ENCODE results near the gene AP3S2. TPM values are rescaled to one million over a fixed set of nuclear protein-coding genes. Genes with fewer than 3 reads are reported as not detected.

AP3S2 gene
- total and polyA plus RNA-seq, 2 of the 13 experiments (the other 11 are each of a cell fraction or from before 2014, with no cell fraction given), result 17.6 to 44.4 TPM

- Histone ChIP-seq H3K79me2 (ENCODE audit: insufficient read depth, low read length) (no peaks in the 10 kb centered on the region), H3K4me1 (ENCODE audit: insufficient read depth, low read length) (peaks cover 11% of the 10 kb centered on the region), H3K36me3 (replicated peaks in 1 of 2; ENCODE audit: control insufficient read depth in 1 of 2, insufficient read depth in 2 of 2, low read length in 2 of 2) (no peaks in the 10 kb centered on the region), H3K4me2 (ENCODE audit: low read depth, low read length) (no peak overlapping the region), H3K27ac (ENCODE audit: extremely low read length, insufficient read depth, low read length) (no peak overlapping the region), H2AFZ (ENCODE audit: low read length) (no peak overlapping the region), H3K9ac (ENCODE audit: insufficient read depth, low read depth, low read length) (no peak overlapping the region), H4K20me1 (ENCODE audit: insufficient read depth, low read length) (no peaks in the 10 kb centered on the region), H3K27me3 (ENCODE audit: control insufficient read depth in 1 of 2, insufficient read depth in 2 of 2, low read length in 2 of 2) (no peaks in the 10 kb centered on the region), H3K4me3 (replicated peaks in 1 of 3; ENCODE audit: insufficient read depth in 1 of 3, low read depth in 2 of 3, low read length in 3 of 3) (no peak overlapping the region), H3K9me3 (ENCODE audit: low read length) (no peaks in the 10 kb centered on the region)
- 58% methylated on average over 3 of the region's 3 CpGs for WGBS (ENCODE audit: low lambda C conversion rate)
- POLR2A ChIA-PET, result no interaction called here
- DNase-seq (ENCODE audit: low spot score) (no peak), FAIRE-seq (no peak), ATAC-seq (no peak)
- intact Hi-C loops (cut with micrococcal nuclease; ENCODE audit: unreplicated experiment), result loop anchor here (10.0 kb wide), 1 partner anchor 78 kb away; no protein-coding TSS in a partner anchor
- BruUV-seq (replicated peaks), result no TSS peak
- in situ Hi-C loops (cut with HindIII; ENCODE audit: extremely low pct_ligation_motif_present, low pct_unique_long_range_greater_than_20kb), result no loop called here
- CTCF ChIA-PET (ENCODE audit: low intra/inter-chr PET ratio, low total read pairs), result no interaction called here
- TF ChIP-seq ARID4A (CRISPR knock-in tag; IDR thresholded peaks at IDR 0.05; ENCODE audit: borderline replicate concordance) (no peak), IRF9 (CRISPR knock-in tag; IDR thresholded peaks at IDR 0.05; ENCODE audit: borderline replicate concordance) (no peak), ZNF766 (CRISPR knock-in tag; IDR thresholded peaks at IDR 0.05; ENCODE audit: borderline replicate concordance) (no peak), SALL1 (CRISPR knock-in tag; IDR thresholded peaks at IDR 0.05) (no peak), ZNF275 (CRISPR knock-in tag; IDR thresholded peaks at IDR 0.05; ENCODE audit: borderline replicate concordance) (no peak), FOXP4 (CRISPR knock-in tag; IDR thresholded peaks at IDR 0.05) (no peak), FOXA3 (CRISPR knock-in tag; IDR thresholded peaks at IDR 0.05) (no peak), FOXK1 (CRISPR knock-in tag; IDR thresholded peaks at IDR 0.05; ENCODE audit: borderline replicate concordance, low read depth) (no peak), ZSCAN30 (CRISPR knock-in tag; IDR thresholded peaks at IDR 0.05) (no peak), ZC3H4 (CRISPR knock-in tag; IDR thresholded peaks at IDR 0.05; ENCODE audit: borderline replicate concordance) (no peak), ZNF800 (CRISPR knock-in tag; IDR thresholded peaks at IDR 0.05) (no peak), ZNF414 (CRISPR knock-in tag; IDR thresholded peaks at IDR 0.05) (no peak), SMAD9 (CRISPR knock-in tag; IDR thresholded peaks at IDR 0.05) (no peak)
These were observed 22.9 kb upstream of the AP3S2 start for GRCh38 chr15:89916660-89917059.

Measured in HepG2 (cell line).